IMR-90 (cell line): ENCODE data around the gene PI3. TPM values are rescaled to one million over a fixed set of nuclear protein-coding genes. Genes with fewer than 3 reads are reported as not detected.

ENCODE experiments used
- ATAC-seq: fragments of 200-7000 bp; cut with Tn5 transposase; 2 replicates; pipeline ENCODE4 v1.9.1; 2020; ENCODE audit warnings: low read depth, mild to moderate bottlenecking, moderate library complexity
- BruUV-seq: library from RNA; stranded (reverse); fragments of 400-500 nt; replicated peaks from 2 replicates; lab custom pipeline; 2021; lab: Mats Ljungman, UMichigan
- CTCF ChIA-PET: fragments of 300-600 bp; formaldehyde crosslinking; extraction: SDS; loops from one replicate; lab custom pipeline; 2021; ENCODE audit warnings: antibody characterized with exemption; lab: Yijun Ruan, JAX
- POLR2A ChIA-PET: fragments of 300-600 bp; sonication (Branson Sonifier 250); formaldehyde crosslinking; loops from one replicate; lab custom pipeline; 2022; ENCODE audit warnings: antibody characterized with exemption; ENCODE audit not compliant: unreplicated experiment; lab: Charles Lee
- DNase-seq: peaks from one replicate; pipeline ENCODE4 v3.0.0; 2013
- H2AFZ ChIP-seq: replicated peaks from 2 replicates; pipeline ENCODE3; 2013; ENCODE audit warnings: low read length, mild to moderate bottlenecking; ENCODE audit not compliant: poor library complexity
- H2AK5ac ChIP-seq: 2 replicates; pipeline ENCODE4 v1.6.1; 2013; ENCODE audit warnings: low read depth, low read length, inconsistent platforms
- H2AK9ac ChIP-seq: replicated peaks from 2 replicates; pipeline ENCODE3; 2013; ENCODE audit warnings: mild to moderate bottlenecking, low read depth, low read length, moderate library complexity; ENCODE audit not compliant: poor library complexity
- H2BK120ac ChIP-seq: 2 replicates; pipeline ENCODE4 v1.6.1; 2013; ENCODE audit warnings: low read depth, low read length, inconsistent platforms
- H2BK15ac ChIP-seq: 3 replicates; pipeline ENCODE4 v1.6.1; 2013; ENCODE audit warnings: low read depth, low read length, inconsistent platforms
- H2BK20ac ChIP-seq: 2 replicates; pipeline ENCODE4 v1.6.1; 2013; ENCODE audit warnings: low read depth, mild to moderate bottlenecking, inconsistent platforms, low read length, moderate library complexity
- H2BK5ac ChIP-seq: 2 replicates; pipeline ENCODE4 v1.6.1; 2013; ENCODE audit warnings: mild to moderate bottlenecking, low read depth, low read length, inconsistent platforms; ENCODE audit not compliant: poor library complexity, severe bottlenecking
- H3K14ac ChIP-seq: replicated peaks from 2 replicates; pipeline ENCODE4 v1.6.1; 2013; ENCODE audit warnings: low read depth, low read length, inconsistent platforms
- H3K18ac ChIP-seq: 2 replicates; pipeline ENCODE4 v1.6.1; 2013; ENCODE audit warnings: low read depth, low read length, control low read depth
- H3K23ac ChIP-seq: 2 replicates; pipeline ENCODE4 v1.6.1; 2013; ENCODE audit warnings: low read depth, low read length, inconsistent platforms
- H3K27ac ChIP-seq: 2 replicates; pipeline ENCODE4 v1.5.1; 2013; ENCODE audit warnings: mild to moderate bottlenecking, control low read depth, low read length; ENCODE audit not compliant: insufficient read depth
- H3K27me3 ChIP-seq: 2 replicates; pipeline ENCODE4 v1.6.1; 2013; ENCODE audit warnings: low read length; ENCODE audit not compliant: control insufficient read depth, insufficient read depth
- H3K36me3 ChIP-seq: 2 replicates; pipeline ENCODE4 v1.6.1; 2013; ENCODE audit warnings: low read length, mixed read lengths; ENCODE audit not compliant: control insufficient read depth, insufficient read depth
- H3K4ac ChIP-seq: 2 replicates; pipeline ENCODE4 v1.6.1; 2013; ENCODE audit warnings: low read depth, low read length, inconsistent platforms
- H3K4me1 ChIP-seq: 2 replicates; pipeline ENCODE4 v1.6.1; 2013; ENCODE audit warnings: low read length, mixed read lengths; ENCODE audit not compliant: control insufficient read depth, insufficient read depth
- H3K4me2 ChIP-seq: 2 replicates; pipeline ENCODE4 v1.6.1; 2013; ENCODE audit warnings: low read depth, mild to moderate bottlenecking, control low read depth, low read length, moderate library complexity
- H3K4me3 ChIP-seq: 2 replicates; pipeline ENCODE4 v1.5.1; 2013; ENCODE audit warnings: low read depth, mild to moderate bottlenecking, control low read depth, low read length, moderate library complexity; ENCODE audit not compliant: insufficient read depth
- H3K56ac ChIP-seq: 2 replicates; pipeline ENCODE4 v1.6.1; 2013; ENCODE audit warnings: low read length, inconsistent platforms; ENCODE audit not compliant: insufficient read depth; ENCODE audit errors: extremely low read depth
- H3K79me1 ChIP-seq, 2 experiments: 2 replicates each; pipeline ENCODE4 v1.6.1; 2013; ENCODE audit warnings: low read length in 2 of 2, inconsistent platforms in 1 of 2, low read depth in 1 of 2
- H3K9ac ChIP-seq: 2 replicates; pipeline ENCODE4 v1.6.1; 2013; ENCODE audit warnings: low read depth, low read length, control low read depth
- H3K9me1 ChIP-seq: 2 replicates; pipeline ENCODE4 v1.6.1; 2013; ENCODE audit warnings: low read length, inconsistent platforms; ENCODE audit not compliant: insufficient read depth
- H3K9me3 ChIP-seq: 2 replicates; pipeline ENCODE4 v1.6.1; 2013; ENCODE audit warnings: low read length; ENCODE audit not compliant: control insufficient read depth, insufficient read depth
- H4K20me1 ChIP-seq: 2 replicates; pipeline ENCODE4 v1.6.1; 2013; ENCODE audit warnings: low read length, inconsistent platforms; ENCODE audit not compliant: insufficient read depth
- H4K5ac ChIP-seq: 2 replicates; pipeline ENCODE4 v1.6.1; 2013; ENCODE audit warnings: mild to moderate bottlenecking, low read depth, low read length, control low read depth
- H4K8ac ChIP-seq, 2 experiments: 2 replicates each; pipeline ENCODE4 v1.6.1; 2013; ENCODE audit warnings: low read depth in 2 of 2, low read length in 2 of 2, control low read depth in 1 of 2, inconsistent platforms in 1 of 2
- H4K91ac ChIP-seq: 2 replicates; pipeline ENCODE4 v1.6.1; 2013; ENCODE audit warnings: low read depth, low read length, inconsistent platforms; ENCODE audit not compliant: insufficient read depth
- CEBPB ChIP-seq: IDR thresholded peaks from 2 replicates; pipeline ENCODE4 v1.6.1; 2012; ENCODE audit warnings: low read depth, low read length, improper control_type of control experiment
- CHD1 ChIP-seq: IDR thresholded peaks from 2 replicates; pipeline ENCODE4 v1.6.1; 2012; ENCODE audit warnings: low read depth, low read length, improper control_type of control experiment
- MAFK ChIP-seq: IDR thresholded peaks from 2 replicates; pipeline ENCODE4 v1.6.1; 2012; ENCODE audit warnings: low read depth, low read length, improper control_type of control experiment
- MXI1 ChIP-seq: IDR thresholded peaks from 2 replicates; pipeline ENCODE4 v1.6.1; 2012; ENCODE audit warnings: low read depth, mild to moderate bottlenecking, low read length, moderate library complexity, borderline replicate concordance
- NFE2L2 ChIP-seq: fragments of 150-350 bp; IDR thresholded peaks from 2 replicates; pipeline ENCODE4 v1.6.1; 2016; ENCODE audit warnings: low read depth, mild to moderate bottlenecking, low read length
- RAD21 ChIP-seq: IDR thresholded peaks from 2 replicates; pipeline ENCODE4 v1.6.1; 2012; ENCODE audit warnings: low read length, improper control_type of control experiment
- RFX5 ChIP-seq: IDR thresholded peaks from 2 replicates; pipeline ENCODE4 v1.8.0; 2012; ENCODE audit warnings: low read depth, mild to moderate bottlenecking, low read length, moderate library complexity
- WGBS, 2 experiments: methylation state at CpG; one replicate each; pipeline versions ENCODE4 v1.1.5 to v1.1.7; 2013; ENCODE audit warnings: missing lambda C conversion rate in 2 of 2; ENCODE audit not compliant: insufficient read length in 1 of 2; ENCODE audit errors: extremely low coverage in 2 of 2; 5-methylcytosine and 5-hydroxymethylcytosine counted together
- dilution Hi-C: fragments of 300-500 bp; cut with HindIII; formaldehyde crosslinking; loops from one replicate; pipeline ENCODE4 v1.14.3; 2018; ENCODE audit warnings: low sequenced_read_pairs; ENCODE audit not compliant: unreplicated experiment
- in situ Hi-C: fragments of 300-500 bp; cut with MboI; formaldehyde crosslinking; loops from 3 replicates; pipeline ENCODE4 v1.14.3; 2019; ENCODE audit warnings: low sequenced_read_pairs, inconsistent platforms, mixed read lengths
- intact Hi-C: fragments of 100-400 bp; cut with micrococcal nuclease; formaldehyde crosslinking; loops from 2 replicates; pipeline ENCODE4 v1.10.0; 2022
- polyA plus RNA-seq, 3 experiments: library from polyadenylated mRNA; depleted of rRNA; stranded (reverse); fragments of >200 nt; gene quantifications; 2 replicates each; pipeline ENCODE4 v1.2.3, GENCODE V29; 2012; ENCODE audit warnings: low replicate concordance in 1 of 3
- total RNA-seq: library from RNA; depleted of rRNA; stranded (reverse); fragments of >200 nt; gene quantifications from 2 replicates; pipeline ENCODE4 v1.2.3, GENCODE V29; 2012
- TF ChIP-seq, protein P1 (sequence below): conservative IDR thresholded peaks from 2 replicates; pipeline ENCODE4 v1.5.1; 2012; ENCODE audit warnings: mild to moderate bottlenecking, low read depth, low read length, improper control_type of control experiment

The PI3 gene
- total and polyA plus RNA-seq, 2 of the 4 experiments (the other 2 are of a cell fraction), result not detected

DNA sequence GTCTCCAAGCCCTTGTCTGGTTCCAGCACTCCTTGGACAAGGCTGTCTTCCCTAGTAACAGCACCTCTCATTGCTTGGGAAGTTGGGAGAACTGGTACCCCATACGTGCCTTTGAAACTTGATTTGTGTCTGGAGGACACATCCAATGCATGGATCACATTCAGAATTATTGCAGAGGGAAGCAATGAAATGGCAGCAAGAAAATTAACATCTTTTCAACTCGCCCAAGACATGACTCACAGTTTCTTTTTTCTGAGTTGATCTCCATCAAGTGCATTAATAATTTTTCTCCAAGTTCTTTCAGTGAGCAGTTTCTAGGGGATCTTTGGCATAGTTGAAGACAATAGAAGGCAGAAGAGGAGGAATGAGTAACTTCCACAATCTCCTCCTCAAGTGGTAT is 22.3 kb upstream of the PI3 start:
- Histone ChIP-seq H3K27ac (no peak overlapping the region), H4K5ac (no peak overlapping the region), H3K4me3 (no peak overlapping the region), H3K14ac (no peak overlapping the region), H3K79me1 (no peaks in the 10 kb centered on the region), H4K8ac (no peak overlapping the region), H2AFZ (no peak overlapping the region), H2AK9ac (no peak overlapping the region), H2BK15ac (no peak overlapping the region), H3K4ac (no peak overlapping the region), H3K4me1 (no peaks in the 10 kb centered on the region), H4K91ac (no peak overlapping the region), H2BK120ac (no peak overlapping the region), H3K9me3 (no peaks in the 10 kb centered on the region), H3K9ac (no peak overlapping the region), H4K20me1 (no peaks in the 10 kb centered on the region), H3K9me1 (no peaks in the 10 kb centered on the region), H3K4me2 (no peak overlapping the region), H3K27me3 (peaks cover 7% of the 10 kb centered on the region), H3K36me3 (no peaks in the 10 kb centered on the region), H3K18ac (no peak overlapping the region), H2BK5ac (no peak overlapping the region), H2BK20ac (no peak overlapping the region), H2AK5ac (no peak overlapping the region), H3K23ac (no peak overlapping the region), H3K56ac (no peak overlapping the region)
- intact Hi-C loops, result no loop called here
- no TSS peak for BruUV-seq
- no peak for TF ChIP-seq CEBPB
- TF ChIP-seq MAFK, result no peak
- TF ChIP-seq, protein P1, sequence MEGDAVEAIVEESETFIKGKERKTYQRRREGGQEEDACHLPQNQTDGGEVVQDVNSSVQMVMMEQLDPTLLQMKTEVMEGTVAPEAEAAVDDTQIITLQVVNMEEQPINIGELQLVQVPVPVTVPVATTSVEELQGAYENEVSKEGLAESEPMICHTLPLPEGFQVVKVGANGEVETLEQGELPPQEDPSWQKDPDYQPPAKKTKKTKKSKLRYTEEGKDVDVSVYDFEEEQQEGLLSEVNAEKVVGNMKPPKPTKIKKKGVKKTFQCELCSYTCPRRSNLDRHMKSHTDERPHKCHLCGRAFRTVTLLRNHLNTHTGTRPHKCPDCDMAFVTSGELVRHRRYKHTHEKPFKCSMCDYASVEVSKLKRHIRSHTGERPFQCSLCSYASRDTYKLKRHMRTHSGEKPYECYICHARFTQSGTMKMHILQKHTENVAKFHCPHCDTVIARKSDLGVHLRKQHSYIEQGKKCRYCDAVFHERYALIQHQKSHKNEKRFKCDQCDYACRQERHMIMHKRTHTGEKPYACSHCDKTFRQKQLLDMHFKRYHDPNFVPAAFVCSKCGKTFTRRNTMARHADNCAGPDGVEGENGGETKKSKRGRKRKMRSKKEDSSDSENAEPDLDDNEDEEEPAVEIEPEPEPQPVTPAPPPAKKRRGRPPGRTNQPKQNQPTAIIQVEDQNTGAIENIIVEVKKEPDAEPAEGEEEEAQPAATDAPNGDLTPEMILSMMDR, result no peak
- no peak for TF ChIP-seq NFE2L2
- TF ChIP-seq RFX5, result no peak
- no peak for TF ChIP-seq CHD1
- no peak for TF ChIP-seq RAD21
- no peak for TF ChIP-seq MXI1
- in situ Hi-C loops, result no loop called here
- DNase-seq (no peak), ATAC-seq (no peak)
- ChIA-PET CTCF (no interaction called here), POLR2A (no interaction called here)
- WGBS, 2 experiments, result no CpG with 5 or more reads among the region's 2 CpGs
- dilution Hi-C loops, result no loop called here
